GM19438 (cell line): ENCODE data around the gene LILRB4.
"Not testable (repeated sequence)": the region's sequence is repeated elsewhere in the genome, so short reads cannot be mapped to it uniquely, and the experiment has no call there.

ENCODE experiments used
- ATAC-seq: cut with Tn5 transposase; IDR thresholded peaks from one replicate; pipeline ENCODE4 v1.9.1; 2021; ENCODE audit warnings: low read depth; ENCODE audit not compliant: unreplicated experiment

Gene LILRB4

GRCh38 chr19:54646331-54646841, 16.4 kb upstream of the LILRB4 start:
- no peak for ATAC-seq

- no peak for ATAC-seq
Measured at GRCh38 chr19:54648129-54648528, 14.7 kb upstream of the LILRB4 start.

- no peak for ATAC-seq
Measured at GRCh38 chr19:54650108-54650655, 12.6 kb upstream of the LILRB4 start.

- ATAC-seq, result no peak
Measured at GRCh38 chr19:54653181-54653809, 9.5 kb upstream of the LILRB4 start.

GRCh38 chr19:54654447-54655321, 8.1 kb upstream of the LILRB4 start:
- ATAC-seq, result no peak

- ATAC-seq, result no peak
Measured at GRCh38 chr19:54659300-54659699, 3.5 kb upstream of the LILRB4 start.

GRCh38 chr19:54660306-54660705, 2.5 kb upstream of the LILRB4 start:
- no peak for ATAC-seq

- no peak for ATAC-seq
Measured at GRCh38 chr19:54660964-54661363, 1.8 kb upstream of the LILRB4 start.

- no peak for ATAC-seq
Measured at GRCh38 chr19:54661846-54662481, 821 bp upstream of the LILRB4 start.

- no peak for ATAC-seq
Measured at GRCh38 chr19:54665530-54665929, 2.7 kb downstream of the LILRB4 start.

- no peak for ATAC-seq
Measured at GRCh38 chr19:54667217-54667616, 4.4 kb downstream of the LILRB4 start.

GRCh38 chr19:54668353-54668752, 5.6 kb downstream of the LILRB4 start:
- ATAC-seq, result no peak

GRCh38 chr19:54670576-54671357, 8.0 kb downstream of the LILRB4 start:
- ATAC-seq, result no peak

GRCh38 chr19:54673222-54673621, 10.4 kb downstream of the LILRB4 start:
- no peak for ATAC-seq

GRCh38 chr19:54674021-54674617, 11.3 kb downstream of the LILRB4 start:
- ATAC-seq, result no peak

- not testable (repeated sequence) for ATAC-seq
Measured at GRCh38 chr19:54676210-54676834, 13.5 kb downstream of the LILRB4 start.

- ATAC-seq, result no peak
Measured at GRCh38 chr19:54677217-54677616, 14.4 kb downstream of the LILRB4 start.

GRCh38 chr19:54681596-54681995, 18.8 kb downstream of the LILRB4 start:
- not testable (repeated sequence) for ATAC-seq

- ATAC-seq, result no peak
Measured at GRCh38 chr19:54682306-54682856, 19.6 kb downstream of the LILRB4 start.
